GM23248 (cell line): ENCODE results near the gene HACE1. TPM values are rescaled to one million over a fixed set of nuclear protein-coding genes. Genes with fewer than 3 reads are reported as not detected.

Experiments
- DNase-seq: peaks from one replicate; pipeline ENCODE4 v3.0.0-alpha.2; 2015
- H2AFZ ChIP-seq: fragments of 200-600 bp; sonication (generic); 2 replicates; pipeline ENCODE4 v1.6.1; 2016; ENCODE audit warnings: antibody characterized with exemption
- H3F3A ChIP-seq: fragments of 200-600 bp; sonication (generic); 2 replicates; pipeline ENCODE4 v1.6.1; 2016; ENCODE audit warnings: mild to moderate bottlenecking, antibody characterized with exemption, mixed run types; ENCODE audit not compliant: insufficient read depth
- H3K27ac ChIP-seq: fragments of 200-600 bp; sonication (generic); 2 replicates; pipeline ENCODE4 v1.5.1; 2016; ENCODE audit warnings: mild to moderate bottlenecking
- H3K27me3 ChIP-seq: fragments of 200-600 bp; sonication (generic); replicated peaks from 2 replicates; pipeline ENCODE4 v1.6.1; 2016; ENCODE audit warnings: mild to moderate bottlenecking; ENCODE audit not compliant: insufficient read depth
- H3K36me3 ChIP-seq: fragments of 200-600 bp; sonication (generic); 2 replicates; pipeline ENCODE4 v1.6.1; 2016; ENCODE audit warnings: low read depth, mild to moderate bottlenecking
- H3K4me1 ChIP-seq: fragments of 200-600 bp; sonication (generic); 2 replicates; pipeline ENCODE4 v1.6.1; 2016; ENCODE audit warnings: mild to moderate bottlenecking; ENCODE audit not compliant: insufficient read depth
- H3K4me2 ChIP-seq: fragments of 200-600 bp; sonication (generic); one replicate; pipeline ENCODE4 v1.6.1; 2016; ENCODE audit warnings: mild to moderate bottlenecking; ENCODE audit not compliant: unreplicated experiment
- H3K4me3 ChIP-seq: fragments of 200-600 bp; sonication (generic); 2 replicates; pipeline ENCODE4 v1.5.1; 2016; ENCODE audit warnings: mild to moderate bottlenecking
- H3K79me2 ChIP-seq: fragments of 200-600 bp; sonication (generic); 2 replicates; pipeline ENCODE4 v1.6.1; 2016; ENCODE audit warnings: mild to moderate bottlenecking; ENCODE audit not compliant: insufficient read depth
- H3K9ac ChIP-seq: fragments of 200-600 bp; sonication (generic); 2 replicates; pipeline ENCODE4 v1.6.1; 2016; ENCODE audit warnings: mild to moderate bottlenecking
- H3K9me2 ChIP-seq: fragments of 200-600 bp; sonication (generic); 2 replicates; pipeline ENCODE4 v1.6.1; 2016; ENCODE audit warnings: mixed run types, mild to moderate bottlenecking, moderate library complexity; ENCODE audit not compliant: insufficient read depth
- H3K9me3 ChIP-seq: fragments of 200-600 bp; sonication (generic); one replicate; pipeline ENCODE4 v1.6.1; 2017; ENCODE audit warnings: low read depth
- H4K20me1 ChIP-seq: fragments of 200-600 bp; sonication (generic); 2 replicates; pipeline ENCODE4 v1.6.0; 2016; ENCODE audit not compliant: insufficient read depth
- EZH2 ChIP-seq: fragments of 200-600 bp; sonication (generic); IDR thresholded peaks from 2 replicates; pipeline ENCODE4 v1.6.1; 2018; ENCODE audit warnings: antibody characterized with exemption, mild to moderate bottlenecking; ENCODE audit not compliant: insufficient read depth, poor library complexity, severe bottlenecking
- EZH2phosphoT487 ChIP-seq: fragments of 200-600 bp; sonication (generic); IDR thresholded peaks from 2 replicates; pipeline ENCODE4 v1.6.1; 2018; ENCODE audit warnings: antibody characterized with exemption, moderate library complexity, mild to moderate bottlenecking, low read depth; ENCODE audit not compliant: insufficient read depth
- WGBS, 2 experiments: methylation state at CpG; one replicate each; pipeline ENCODE4 v1.1.6; 2015 to 2017; ENCODE audit warnings: low lambda C conversion rate in 2 of 2, low coverage in 1 of 2; ENCODE audit errors: missing lambda C conversion rate in 2 of 2; 5-methylcytosine and 5-hydroxymethylcytosine counted together
- in situ Hi-C: fragments of 300-500 bp; cut with MboI; formaldehyde crosslinking; loops from 2 replicates; pipeline ENCODE4 v1.15.0; 2020
- polyA plus RNA-seq: library from polyadenylated mRNA; unstranded; fragments of >200 nt; fragmentation: Nextera tagmentation; extraction: Ambion mirVana; gene quantifications from 2 replicates; pipeline ENCODE4 v1.2.1, GENCODE V29; 2016
- total RNA-seq: library from RNA; depleted of rRNA; stranded (reverse); fragments of >200 nt; shearing (Covaris generic); gene quantifications from 2 replicates; pipeline ENCODE4 v1.2.3, GENCODE V29; 2014

The HACE1 gene
- total and polyA plus RNA-seq, 2 experiments from 2014 or later = 7.7 to 13.3 TPM

DNA sequence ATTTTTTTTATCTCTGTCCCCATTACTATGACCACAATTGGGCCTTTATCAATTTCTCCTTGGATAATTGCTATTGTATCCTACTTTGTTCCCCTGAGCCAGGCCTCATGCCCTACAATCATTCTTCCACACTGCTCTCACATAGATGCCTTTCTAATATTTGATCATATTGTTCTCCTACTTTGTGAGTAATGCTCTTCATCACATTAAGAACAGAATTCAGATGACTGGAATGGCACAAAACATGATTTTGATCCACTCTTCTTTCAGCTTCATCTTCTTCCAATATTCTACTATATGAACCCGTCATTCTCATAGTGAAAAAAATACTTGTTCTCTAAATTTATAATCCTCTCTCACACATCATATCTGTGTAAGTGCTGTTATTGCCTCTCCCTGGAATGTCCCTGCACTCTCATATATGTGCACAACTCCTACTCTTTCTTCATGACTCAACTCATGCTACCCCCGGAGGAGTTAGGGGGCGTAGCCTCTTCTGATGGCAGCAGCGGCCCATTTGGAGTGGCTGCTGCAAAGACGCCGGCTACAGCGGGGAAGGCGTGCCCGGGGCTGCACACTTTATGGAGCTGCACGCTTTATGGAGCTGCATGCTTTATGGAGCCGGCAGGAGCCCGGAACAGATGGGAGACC is 25.3 kb upstream of the HACE1 start:
- Histone ChIP-seq H3K27ac (no peak overlapping the region), H3F3A (no peaks in the 10 kb centered on the region), H3K4me1 (no peaks in the 10 kb centered on the region), H3K4me3 (no peak overlapping the region), H3K4me2 (no peak overlapping the region), H3K79me2 (no peaks in the 10 kb centered on the region), H3K9me2 (no peaks in the 10 kb centered on the region), H3K9me3 (no peaks in the 10 kb centered on the region), H2AFZ (no peak overlapping the region), H3K27me3 (no peaks in the 10 kb centered on the region), H4K20me1 (no peaks in the 10 kb centered on the region), H3K9ac (no peak overlapping the region), H3K36me3 (no peaks in the 10 kb centered on the region)
- DNase-seq = no peak
- in situ Hi-C loops = no loop called here
- TF ChIP-seq EZH2phosphoT487 = no peak
- TF ChIP-seq EZH2 = no peak
- WGBS, 2 experiments = 46 to 50% methylated on average over 12 of the region's 12 CpGs

DNA sequence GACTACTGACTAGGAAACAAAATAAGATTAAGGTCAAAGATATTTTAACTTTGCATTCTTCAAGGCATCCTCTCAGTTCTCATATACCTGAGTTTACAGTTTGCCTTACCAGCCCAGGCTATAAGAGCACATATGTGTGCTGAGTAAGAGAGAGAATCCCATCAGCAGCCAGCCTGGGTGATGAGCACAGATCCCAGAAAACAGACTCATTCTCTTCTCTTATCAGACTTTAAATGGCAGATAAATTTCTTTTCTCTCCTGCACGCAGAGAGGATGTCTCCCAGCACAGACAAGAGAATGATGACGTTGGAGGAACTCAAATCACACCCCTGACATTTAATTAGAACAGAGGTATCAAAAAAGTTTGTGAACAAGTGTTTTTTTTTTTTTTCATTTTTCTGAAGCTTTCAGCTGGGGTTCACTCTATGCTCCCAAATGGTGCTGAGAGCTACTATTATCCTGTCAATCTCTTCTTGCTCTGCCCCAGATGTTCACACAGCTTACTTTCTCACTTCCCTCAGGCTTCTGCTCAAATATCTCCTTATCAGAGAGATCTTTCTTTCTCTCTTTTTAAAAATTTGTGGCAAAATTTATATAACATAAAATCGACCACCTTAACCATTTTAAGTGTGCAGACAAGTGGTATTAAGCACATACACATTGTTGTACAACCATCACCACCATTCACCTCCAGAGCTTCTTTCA is 22.4 kb upstream of the HACE1 start:
- H3K79me2 ChIP-seq = no peaks in the 10 kb centered on the region
- no peaks in the 10 kb centered on the region for H3F3A ChIP-seq
- no peak overlapping the region for H3K27ac ChIP-seq
- no peak overlapping the region for H3K4me3 ChIP-seq
- H3K9me3 ChIP-seq = no peaks in the 10 kb centered on the region
- 15 to 19% methylated on average over 3 of the region's 3 CpGs for WGBS, 2 experiments
- H3K36me3 ChIP-seq = no peaks in the 10 kb centered on the region
- H2AFZ ChIP-seq = no peak overlapping the region
- no peak for TF ChIP-seq EZH2
- TF ChIP-seq EZH2phosphoT487 = no peak
- in situ Hi-C loops = no loop called here
- no peaks in the 10 kb centered on the region for H3K27me3 ChIP-seq
- no peaks in the 10 kb centered on the region for H3K4me1 ChIP-seq
- H4K20me1 ChIP-seq = no peaks in the 10 kb centered on the region
- H3K9ac ChIP-seq = no peak overlapping the region
- H3K4me2 ChIP-seq = no peak overlapping the region
- DNase-seq = no peak
- H3K9me2 ChIP-seq = no peaks in the 10 kb centered on the region

DNA sequence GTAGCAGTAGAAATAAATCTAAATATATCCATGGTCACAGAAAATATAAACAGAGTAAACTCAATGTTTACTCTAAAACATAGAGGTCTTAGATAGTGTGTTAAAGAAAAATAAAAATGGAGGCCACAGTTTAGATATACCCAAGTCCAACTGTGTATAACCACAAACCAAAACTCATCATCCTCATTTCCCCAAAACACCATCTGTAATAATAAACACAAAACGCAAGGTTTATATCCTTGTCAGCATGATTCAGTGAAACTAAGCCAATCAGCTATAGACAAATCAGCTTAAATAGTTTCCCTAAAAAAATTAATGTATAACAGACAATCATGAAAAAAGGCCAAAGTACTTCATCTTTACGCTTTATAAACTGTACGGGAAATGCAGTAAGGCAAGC is 2.7 kb upstream of the HACE1 start:
- no peak overlapping the region for H3K9ac ChIP-seq
- H4K20me1 ChIP-seq = no peaks in the 10 kb centered on the region
- in situ Hi-C loops = no loop called here
- WGBS, 2 experiments = 75 to 80% methylated on average over 3 of the region's 3 CpGs
- no peak overlapping the region for H3K27ac ChIP-seq
- no peaks in the 10 kb centered on the region for H3K27me3 ChIP-seq
- TF ChIP-seq EZH2 = no peak
- TF ChIP-seq EZH2phosphoT487 = no peak
- no peak overlapping the region for H2AFZ ChIP-seq
- no peaks in the 10 kb centered on the region for H3K9me2 ChIP-seq
- no peaks in the 10 kb centered on the region for H3K36me3 ChIP-seq
- H3K4me2 ChIP-seq = no peak overlapping the region
- DNase-seq = no peak
- no peaks in the 10 kb centered on the region for H3F3A ChIP-seq
- peaks cover 8% of the 10 kb centered on the region; the same call in 1 of the 2 replicates for H3K4me1 ChIP-seq
- H3K79me2 ChIP-seq = peaks cover 19% of the 10 kb centered on the region
- H3K4me3 ChIP-seq = no peak overlapping the region
- no peaks in the 10 kb centered on the region for H3K9me3 ChIP-seq

DNA sequence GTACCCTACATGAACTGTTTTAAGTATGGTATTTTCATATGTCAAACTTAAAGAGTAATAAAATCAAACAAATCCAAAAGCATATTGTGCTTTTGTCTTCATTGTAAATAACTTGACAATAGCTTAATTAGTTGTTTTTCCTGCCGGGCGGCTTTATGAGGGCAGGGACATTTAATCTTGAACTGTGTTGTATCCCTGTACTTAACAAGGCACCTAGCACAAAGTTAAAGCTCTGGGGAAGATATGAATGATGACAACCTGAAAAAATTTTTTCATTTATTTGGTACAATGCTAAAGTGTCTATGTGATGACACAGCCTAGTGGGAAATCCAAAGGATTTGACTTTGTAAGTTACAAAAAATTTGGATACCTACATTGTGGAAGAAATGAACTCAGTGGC is 502 bp upstream of the HACE1 start:
- no peaks in the 10 kb centered on the region for H3K36me3 ChIP-seq
- peak overlapping the region; percentile 80 for H3K4me3 ChIP-seq
- DNase-seq = peak; percentile 3
- peak overlapping the region; percentile 87 for H2AFZ ChIP-seq
- H3F3A ChIP-seq = no peaks in the 10 kb centered on the region
- 100% methylated on average over 2 of the region's 2 CpGs for WGBS, 2 experiments
- no peaks in the 10 kb centered on the region for H3K9me2 ChIP-seq
- no peaks in the 10 kb centered on the region for H4K20me1 ChIP-seq
- in situ Hi-C loops = no loop called here
- no peaks in the 10 kb centered on the region for H3K9me3 ChIP-seq
- TF ChIP-seq EZH2phosphoT487 (no peak), EZH2 (no peak)
- peaks cover 12% of the 10 kb centered on the region; the same call in 1 of the 2 replicates for H3K4me1 ChIP-seq
- peaks cover 39% of the 10 kb centered on the region for H3K79me2 ChIP-seq
- peak overlapping the region; percentile 47 for H3K27ac ChIP-seq
- H3K27me3 ChIP-seq = no peaks in the 10 kb centered on the region
- peak overlapping the region; percentile 86 for H3K4me2 ChIP-seq
- peak overlapping the region; percentile 83 for H3K9ac ChIP-seq
